H7 (cell line): ENCODE results near the gene HARBI1. TPM values are rescaled to one million over a fixed set of nuclear protein-coding genes. Genes with fewer than 3 reads are reported as not detected.

Experiments
- DNase-seq: peaks from one replicate; pipeline ENCODE4 v3.0.0; 2012
- H3K27me3 ChIP-seq: 2 replicates; pipeline ENCODE4 v1.6.0; 2011; ENCODE audit warnings: mild to moderate bottlenecking, low read length; ENCODE audit not compliant: control insufficient read depth, insufficient read depth
- H3K36me3 ChIP-seq: replicated peaks from 2 replicates; pipeline ENCODE4 v1.5.1; 2011; ENCODE audit warnings: low read length; ENCODE audit not compliant: control insufficient read depth, insufficient read depth
- H3K4me3 ChIP-seq: 2 replicates; pipeline ENCODE4 v1.5.1; 2011; ENCODE audit warnings: low read depth, mild to moderate bottlenecking, control low read depth, low read length, moderate library complexity; ENCODE audit not compliant: insufficient read depth
- total RNA-seq: library from RNA; depleted of rRNA; stranded (reverse); fragments of >200 nt; shearing (Covaris generic); gene quantifications from 2 replicates; pipeline ENCODE4 v1.2.3, GENCODE V29; 2014

The HARBI1 gene
- total RNA-seq, 1 experiment from 2014 or later = 3.9 TPM

DNA sequence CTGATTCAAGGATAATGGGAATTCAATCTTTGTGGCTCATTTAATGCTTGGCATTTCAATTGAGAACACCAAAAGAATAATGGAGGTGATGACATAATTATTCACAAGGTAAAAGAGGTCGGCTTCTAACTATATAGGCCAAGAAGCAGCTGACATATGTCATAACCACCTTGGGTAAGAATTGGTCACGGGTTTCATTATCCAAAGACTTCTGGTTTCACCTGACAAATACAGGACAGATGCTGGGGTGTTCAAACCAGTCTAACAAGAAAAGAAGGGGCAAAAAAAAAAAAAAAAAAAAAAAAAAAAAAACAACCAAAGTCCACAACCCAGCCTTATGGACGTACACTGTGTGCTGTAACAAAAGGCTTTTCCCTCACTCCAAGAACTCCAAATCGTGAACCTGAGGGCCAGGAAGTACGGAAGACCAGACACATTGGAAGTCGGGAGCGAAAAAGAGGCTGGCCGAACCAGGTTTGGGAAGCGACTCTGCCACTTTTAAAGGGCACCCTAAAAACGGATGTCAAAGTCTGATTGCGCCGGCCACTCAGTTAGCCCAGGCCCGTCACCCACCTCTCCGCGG is 385 bp downstream of the HARBI1 start:
- no peaks in the 10 kb centered on the region for H3K27me3 ChIP-seq
- no peaks in the 10 kb centered on the region for H3K36me3 ChIP-seq
- peak overlapping the region; percentile 100 for H3K4me3 ChIP-seq
- DNase-seq = no peak

DNA sequence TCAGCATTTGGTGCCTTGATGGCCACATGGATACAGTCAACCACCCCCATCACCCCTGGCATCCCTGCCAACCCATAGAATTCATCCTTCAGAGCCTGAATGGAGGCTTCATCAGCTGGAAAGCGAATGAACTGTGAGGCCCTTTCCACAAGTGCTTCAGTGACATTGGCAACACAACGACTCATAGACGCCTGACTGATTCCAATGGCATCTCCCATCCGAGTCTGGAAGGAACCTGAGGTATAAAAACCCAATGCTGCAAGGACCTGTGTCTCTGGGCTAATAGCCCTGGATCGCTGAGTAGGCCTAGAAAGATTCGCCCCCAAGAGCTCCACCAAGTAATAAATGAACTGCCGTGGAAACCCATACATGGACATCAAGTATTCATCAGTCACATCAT is 1.3 kb downstream of the HARBI1 start:
- DNase-seq = no peak
- no peak overlapping the region for H3K4me3 ChIP-seq

DNA sequence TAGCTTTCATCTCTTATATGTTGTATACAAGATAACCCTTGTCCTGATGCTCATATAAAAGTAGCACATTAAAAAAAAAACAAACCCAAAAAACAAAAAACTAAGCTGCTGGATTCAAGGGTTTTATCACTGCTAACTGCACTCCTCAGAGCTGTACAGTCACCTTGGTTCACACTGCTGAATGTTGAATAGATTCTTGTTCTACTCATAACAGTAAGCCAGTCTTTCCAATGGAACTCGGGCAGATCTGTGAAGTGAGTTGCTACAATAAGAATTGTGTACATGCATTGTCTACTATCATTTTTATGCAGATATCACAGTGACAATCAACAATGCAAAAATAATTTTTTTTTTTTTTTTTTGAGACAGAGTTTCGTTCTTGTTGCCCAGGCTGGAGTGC is 4.7 kb downstream of the HARBI1 start:
- DNase-seq = no peak
- Histone ChIP-seq H3K36me3 (no peaks in the 10 kb centered on the region), H3K4me3 (no peak overlapping the region), H3K27me3 (no peaks in the 10 kb centered on the region)

More for the DNA sequence above, 1.3 kb downstream of the HARBI1 start:
- H3K36me3 ChIP-seq = no peaks in the 10 kb centered on the region
- H3K27me3 ChIP-seq = no peaks in the 10 kb centered on the region

DNA sequence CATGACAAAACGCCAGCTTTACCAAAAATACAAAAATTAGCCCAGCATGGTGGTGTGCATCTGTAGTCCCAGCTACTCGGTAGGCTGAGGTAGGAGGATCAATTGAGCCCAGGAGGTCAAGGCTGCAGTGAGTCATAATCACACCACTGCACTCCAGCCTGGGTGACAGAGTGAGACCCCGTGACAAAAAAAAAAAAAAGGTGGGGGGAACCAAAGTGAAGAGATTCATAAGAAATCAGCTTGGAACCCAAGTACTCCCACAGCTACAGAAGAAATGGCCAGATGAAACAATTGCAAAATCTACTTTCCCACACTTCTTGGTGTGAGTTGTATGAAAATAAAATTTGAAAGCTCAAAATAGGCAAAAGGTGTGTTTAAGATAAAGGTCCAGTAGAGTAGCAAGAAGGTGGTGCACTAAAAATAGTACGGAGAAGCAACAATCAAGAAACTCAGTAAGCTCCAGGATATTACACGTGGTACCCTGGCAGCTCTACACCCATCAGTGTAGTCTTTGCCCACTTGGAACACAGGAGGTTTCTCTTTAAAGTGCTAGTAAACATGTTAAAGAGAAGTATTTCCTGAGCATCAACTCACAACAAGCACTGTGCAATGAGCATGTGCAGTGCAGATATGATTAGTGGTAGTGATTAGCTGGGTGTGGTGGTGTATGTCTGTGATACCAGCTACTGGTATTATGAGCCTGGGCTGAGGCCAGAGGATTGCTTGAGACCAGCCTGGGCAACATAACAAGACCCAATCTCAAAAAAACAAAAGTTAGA is 5.3 kb downstream of the HARBI1 start:
- H3K36me3 ChIP-seq = no peaks in the 10 kb centered on the region
- no peak for DNase-seq
- H3K27me3 ChIP-seq = no peaks in the 10 kb centered on the region
- no peak overlapping the region for H3K4me3 ChIP-seq

DNA sequence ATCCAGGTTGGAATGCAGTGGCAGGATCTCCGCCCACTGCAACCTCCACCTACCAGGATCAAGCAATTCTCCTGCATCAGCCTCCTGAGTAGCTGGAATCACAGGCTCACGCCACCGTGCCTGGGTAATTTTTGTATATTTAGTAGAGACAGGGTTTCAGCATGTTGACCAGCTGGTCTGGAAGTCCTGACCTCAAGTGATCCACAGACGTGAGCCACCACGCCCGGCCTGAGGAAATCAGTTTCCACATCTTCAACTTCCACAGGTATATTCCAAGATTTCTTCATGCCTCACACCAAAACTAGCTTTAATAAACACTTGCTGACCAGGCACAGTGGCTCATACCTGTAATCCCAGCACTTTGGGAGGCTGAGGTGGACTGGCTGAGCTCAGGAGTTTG is 7.6 kb downstream of the HARBI1 start:
- H3K36me3 ChIP-seq = no peaks in the 10 kb centered on the region
- no peak for DNase-seq
- H3K27me3 ChIP-seq = no peaks in the 10 kb centered on the region
- no peak overlapping the region for H3K4me3 ChIP-seq

DNA sequence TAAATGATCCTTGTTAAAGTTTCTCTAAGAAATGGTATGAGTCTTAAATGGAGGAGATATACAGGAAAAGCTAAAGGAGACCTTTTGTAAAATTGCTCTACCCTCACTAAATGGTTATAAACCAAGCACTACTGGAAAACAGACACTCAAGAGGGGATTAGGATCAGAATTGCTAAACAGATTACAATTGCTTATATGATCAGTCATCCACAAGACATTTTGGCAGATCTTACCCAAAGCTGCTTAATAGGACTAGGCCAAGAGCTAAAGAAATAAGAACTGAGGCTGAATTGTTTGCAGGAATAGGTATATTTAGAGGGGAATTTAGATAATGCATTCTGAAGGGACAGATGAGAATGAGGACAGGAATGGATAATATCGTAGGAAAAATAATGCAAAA is 9.5 kb downstream of the HARBI1 start:
- no peak for DNase-seq
- H3K4me3 ChIP-seq = no peak overlapping the region
- H3K27me3 ChIP-seq = no peaks in the 10 kb centered on the region
- H3K36me3 ChIP-seq = no peaks in the 10 kb centered on the region; the same call in none of the 2 replicates

DNA sequence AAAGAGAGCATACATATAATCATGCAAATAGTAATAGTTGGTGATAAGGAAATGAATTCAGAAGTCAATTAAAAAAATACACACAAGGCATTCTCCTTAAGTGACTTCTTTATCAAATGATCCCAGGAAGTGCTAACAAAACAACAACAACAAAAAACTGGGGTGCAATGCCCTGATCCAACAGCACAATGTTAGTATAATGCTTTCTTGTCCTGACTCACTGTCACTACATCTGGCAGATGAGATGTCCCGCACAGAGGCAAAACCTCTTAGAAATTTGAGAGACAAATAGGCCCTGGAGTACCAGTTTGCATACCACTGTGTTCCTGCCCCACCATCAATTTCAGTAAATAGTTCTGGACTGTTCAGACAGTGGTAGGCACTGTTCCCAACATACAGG is 12.2 kb downstream of the HARBI1 start:
- no peak for DNase-seq
- H3K27me3 ChIP-seq = no peaks in the 10 kb centered on the region
- no peaks in the 10 kb centered on the region; the same call in none of the 2 replicates for H3K36me3 ChIP-seq

DNA sequence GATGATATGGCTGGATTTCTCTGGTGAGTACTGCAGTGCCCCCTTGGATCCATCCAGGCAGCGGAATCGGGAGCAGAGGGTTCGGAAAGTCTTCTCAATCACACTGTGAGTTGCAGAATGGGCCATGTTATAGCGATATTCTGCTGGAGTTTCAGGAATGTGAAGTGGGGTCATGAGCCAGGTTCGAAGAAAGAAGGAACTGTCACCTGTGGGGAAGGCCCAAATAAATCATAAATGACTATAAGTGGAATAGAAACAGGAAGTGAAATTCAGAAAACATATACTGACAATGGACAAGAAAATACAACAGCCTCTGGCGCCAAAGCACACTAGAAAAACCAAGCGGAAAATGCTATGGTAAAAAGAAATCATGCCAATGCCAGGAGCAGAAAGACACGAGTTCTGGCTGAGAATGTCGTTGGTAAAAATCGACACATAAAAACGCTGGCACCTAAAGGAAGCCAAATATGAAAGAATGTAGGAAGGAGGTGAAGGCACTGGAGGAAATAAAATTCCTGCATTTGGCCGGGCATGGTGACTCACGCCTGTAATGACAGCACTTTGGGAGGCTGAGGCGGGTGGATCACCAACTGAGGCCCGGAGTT is 13.2 kb downstream of the HARBI1 start:
- Histone ChIP-seq H3K27me3 (no peaks in the 10 kb centered on the region), H3K36me3 (no peaks in the 10 kb centered on the region; the same call in none of the 2 replicates), H3K4me3 (no peak overlapping the region)
- DNase-seq = no peak

More for the DNA sequence above, 12.2 kb downstream of the HARBI1 start:
- H3K4me3 ChIP-seq = no peak overlapping the region

DNA sequence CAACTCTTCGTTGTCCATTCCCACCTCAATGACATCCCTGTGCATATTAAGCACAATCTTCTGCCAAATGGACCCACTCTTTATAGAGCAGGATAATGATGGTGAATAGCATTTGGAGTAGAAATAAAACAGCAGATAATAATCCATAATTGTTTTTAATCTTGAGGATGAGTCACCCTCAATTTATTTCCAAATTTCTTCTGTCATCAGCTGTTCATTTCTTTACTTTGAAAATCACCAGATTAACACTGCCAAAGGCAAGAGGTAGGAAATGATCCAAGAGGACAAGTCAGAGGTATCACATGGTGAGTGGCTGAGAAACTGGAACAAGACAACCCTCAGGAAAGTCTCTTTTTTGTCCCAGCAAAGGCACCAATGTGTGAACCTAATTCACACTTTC is 15.9 kb downstream of the HARBI1 start:
- no peak overlapping the region for H3K4me3 ChIP-seq

DNA sequence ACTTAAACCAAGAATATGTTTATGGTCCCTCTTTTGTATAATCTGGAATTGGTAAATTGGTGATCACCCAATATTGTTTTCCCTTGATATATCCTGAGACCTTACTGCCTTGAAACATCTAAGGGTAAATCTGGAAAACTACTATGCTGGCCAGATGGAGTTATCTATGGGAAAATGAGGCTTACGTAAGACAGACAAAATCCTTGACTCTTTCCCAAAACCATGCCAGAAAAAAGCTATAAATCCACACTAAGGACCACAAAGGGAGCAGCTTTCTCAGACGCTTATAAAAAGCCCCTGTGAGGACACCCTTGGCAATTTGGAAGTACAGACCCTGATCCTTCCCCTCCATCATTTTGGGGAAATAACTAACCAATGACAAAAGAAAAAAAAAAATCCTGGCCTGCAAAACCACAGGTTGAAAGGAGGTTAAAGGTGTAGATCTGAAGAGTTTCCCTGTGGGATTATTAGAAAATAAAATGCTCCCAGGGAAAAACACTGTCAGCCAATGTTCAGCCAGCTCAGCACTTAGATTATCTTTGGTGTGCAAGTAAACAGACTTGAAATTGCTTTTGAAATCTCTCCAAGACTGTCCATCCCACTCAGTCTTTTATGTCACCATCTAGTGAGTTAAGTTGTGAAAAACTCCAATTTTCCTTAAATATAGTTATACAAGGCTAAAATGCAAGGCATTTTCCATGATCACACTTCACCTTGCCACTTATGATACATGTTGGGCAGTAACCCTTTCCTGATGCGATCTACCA is 16.6 kb downstream of the HARBI1 start:
- no peak overlapping the region for H3K4me3 ChIP-seq
- no peak for DNase-seq
- no peaks in the 10 kb centered on the region; the same call in none of the 2 replicates for H3K36me3 ChIP-seq
- H3K27me3 ChIP-seq = no peaks in the 10 kb centered on the region

More for the DNA sequence above, 15.9 kb downstream of the HARBI1 start:
- Histone ChIP-seq H3K27me3 (no peaks in the 10 kb centered on the region), H3K36me3 (no peaks in the 10 kb centered on the region; the same call in none of the 2 replicates)
- DNase-seq = no peak

DNA sequence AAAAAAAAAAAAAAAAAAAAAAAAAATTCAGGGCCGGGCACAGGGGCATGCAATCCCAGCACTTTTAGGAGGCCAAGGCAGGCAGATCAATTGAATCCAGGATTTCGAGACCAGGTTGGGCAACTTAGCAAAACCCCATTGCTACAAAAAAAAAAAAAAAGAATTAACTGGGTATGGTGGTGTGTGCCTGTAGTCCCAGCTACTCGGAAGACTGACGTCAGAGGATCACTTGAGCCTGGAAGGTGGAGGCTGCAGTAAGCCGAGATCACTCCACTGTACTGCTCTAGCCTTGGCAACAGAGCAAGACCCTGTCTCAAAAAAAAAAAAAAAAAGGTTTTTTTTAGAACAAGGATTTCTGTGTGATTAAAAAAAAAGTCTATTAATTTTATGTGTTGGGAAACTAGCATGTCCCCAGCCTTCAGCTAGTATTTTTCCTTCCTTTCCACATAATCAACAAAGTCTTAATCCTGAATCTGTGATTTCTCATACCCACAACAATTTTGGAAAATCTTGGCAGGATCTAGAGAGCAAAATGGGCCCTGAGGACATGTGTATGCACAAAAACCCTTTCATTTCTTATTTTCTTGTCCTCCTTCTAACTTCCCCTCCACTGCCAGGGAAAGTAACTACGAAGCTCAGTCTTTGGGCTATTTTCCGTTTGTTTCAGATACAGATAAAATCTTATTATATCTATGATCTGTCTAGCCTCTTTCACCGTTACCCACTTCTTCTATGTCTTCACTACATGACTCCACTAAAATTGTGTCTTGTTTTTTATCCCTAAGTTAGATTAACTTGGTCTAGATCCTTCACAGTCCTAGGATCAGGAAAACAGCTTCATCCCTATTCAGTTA is 17.5 kb downstream of the HARBI1 start:
- H3K4me3 ChIP-seq = no peak overlapping the region
- DNase-seq = no peak
- no peaks in the 10 kb centered on the region for H3K27me3 ChIP-seq
- H3K36me3 ChIP-seq = no peaks in the 10 kb centered on the region; the same call in none of the 2 replicates

DNA sequence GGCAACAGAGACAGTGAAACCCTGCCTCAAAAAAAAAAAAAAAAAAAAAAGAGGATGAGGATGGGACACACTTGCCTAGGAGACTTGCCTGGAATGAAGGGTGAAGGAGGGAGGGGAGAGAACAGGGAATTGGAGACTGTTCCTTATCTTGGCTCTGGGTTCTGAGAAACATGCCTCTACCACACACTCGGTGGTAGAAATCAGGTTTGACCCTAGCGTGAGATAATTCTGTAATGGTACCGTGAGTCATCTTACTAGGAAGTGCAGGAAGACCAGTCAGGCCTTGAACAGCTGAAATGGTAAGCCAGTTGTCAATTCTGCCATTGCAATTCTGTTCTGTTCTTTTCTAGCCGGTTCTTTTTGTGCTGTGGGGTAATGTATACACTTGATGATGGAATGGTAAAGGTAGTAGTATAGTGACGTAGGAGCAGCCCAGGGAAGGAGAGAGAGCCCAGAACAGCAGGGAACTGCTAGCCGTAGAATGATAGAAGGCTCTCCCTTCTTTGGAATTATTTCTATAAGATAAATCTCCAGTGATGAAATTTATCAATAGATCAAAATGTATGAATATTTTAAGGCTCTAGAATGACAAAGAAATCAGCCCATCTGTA is 19.3 kb downstream of the HARBI1 start:
- Histone ChIP-seq H3K4me3 (no peak overlapping the region), H3K27me3 (no peaks in the 10 kb centered on the region), H3K36me3 (no peaks in the 10 kb centered on the region)
- DNase-seq = no peak

DNA sequence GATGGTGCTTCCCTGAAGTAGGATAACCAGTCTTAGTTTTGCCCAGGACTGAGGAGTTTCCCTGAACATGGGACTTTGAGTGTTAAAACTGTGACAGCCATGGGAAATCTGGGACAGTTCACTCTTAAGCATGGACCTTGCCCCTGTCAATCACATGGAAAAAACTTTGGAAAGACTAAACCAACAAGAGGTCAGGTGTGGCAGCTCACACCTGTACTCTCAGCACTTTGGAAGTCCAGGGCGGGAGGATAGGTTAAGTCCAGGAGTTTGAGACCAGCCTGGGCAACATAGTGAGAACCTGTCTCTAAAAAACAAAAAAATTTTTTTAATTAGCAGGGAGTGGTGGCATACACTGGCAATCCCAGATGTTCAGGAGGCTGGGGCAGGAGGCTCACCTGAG is 19.9 kb downstream of the HARBI1 start:
- Histone ChIP-seq H3K36me3 (no peaks in the 10 kb centered on the region), H3K4me3 (no peak overlapping the region), H3K27me3 (no peaks in the 10 kb centered on the region)
- no peak for DNase-seq
